ENCODE measurements around the gene AK9.

AK9 gene

DNA sequence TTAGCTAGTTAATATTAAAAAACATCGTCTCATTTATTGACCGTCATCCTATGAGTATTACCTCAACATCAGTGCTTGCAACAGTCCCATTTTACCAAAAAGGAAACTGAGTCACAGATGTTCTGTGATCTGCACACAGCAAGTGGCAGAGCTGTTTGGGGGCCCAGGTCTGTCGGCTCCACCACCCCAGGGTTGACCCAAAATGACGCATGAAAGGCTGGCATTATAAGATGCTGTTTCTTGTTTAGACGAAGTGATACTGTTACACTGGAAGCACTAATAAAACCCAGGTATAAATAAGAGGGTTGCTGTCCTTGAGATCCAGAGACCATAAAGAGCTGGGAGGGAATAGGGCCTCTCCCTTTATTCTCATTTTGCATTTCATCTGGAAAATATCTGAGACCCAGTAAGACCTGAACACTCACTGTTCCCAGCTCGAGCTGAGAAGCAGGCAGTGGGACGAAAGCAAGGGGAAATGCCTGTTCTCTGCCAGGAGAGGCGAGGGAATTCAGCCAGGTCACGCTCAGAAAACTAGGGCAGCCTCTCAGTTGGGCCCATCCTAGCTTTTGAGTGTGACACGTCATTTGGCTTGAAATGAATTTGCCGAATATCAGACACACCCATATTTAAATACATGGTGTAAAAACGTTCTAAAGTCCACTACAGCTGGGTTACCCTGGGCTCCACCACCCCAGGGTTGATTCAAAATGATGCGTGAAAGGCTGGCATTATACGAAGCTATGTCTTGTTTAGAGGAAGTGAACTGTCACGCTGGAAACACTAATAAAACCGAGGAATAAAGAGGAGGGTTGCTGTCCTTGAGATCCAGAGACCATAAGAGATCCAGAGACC is 234.1 kb downstream of the AK9 start:
- DNase-seq (ENCODE audit: low read depth) = no peak

DNA sequence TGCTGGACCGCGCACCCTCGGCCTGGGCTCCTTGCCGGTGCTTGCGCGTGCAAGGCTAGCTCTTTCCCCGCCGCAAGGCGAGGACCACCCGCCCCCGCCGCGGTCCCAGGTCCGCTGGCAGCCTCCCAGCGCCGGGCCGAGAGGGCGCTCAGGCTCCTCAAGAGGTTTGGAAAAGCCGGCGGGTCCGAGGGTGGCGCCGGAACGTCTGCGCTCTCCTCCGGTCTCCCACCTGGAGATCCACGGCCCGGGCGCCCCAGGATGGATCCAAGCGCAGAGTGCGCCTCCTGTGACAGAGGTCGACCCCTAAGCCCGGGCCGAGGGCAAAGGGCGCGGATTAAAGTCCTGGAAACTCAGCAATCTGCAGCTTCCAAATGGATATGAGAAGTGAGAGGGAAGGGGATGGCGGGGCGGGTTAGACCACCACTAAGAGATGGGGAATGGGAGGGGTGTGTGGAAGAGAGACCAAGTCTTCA is 234.9 kb downstream of the AK9 start:
- DNase-seq (ENCODE audit: low read depth) = no peak

DNA sequence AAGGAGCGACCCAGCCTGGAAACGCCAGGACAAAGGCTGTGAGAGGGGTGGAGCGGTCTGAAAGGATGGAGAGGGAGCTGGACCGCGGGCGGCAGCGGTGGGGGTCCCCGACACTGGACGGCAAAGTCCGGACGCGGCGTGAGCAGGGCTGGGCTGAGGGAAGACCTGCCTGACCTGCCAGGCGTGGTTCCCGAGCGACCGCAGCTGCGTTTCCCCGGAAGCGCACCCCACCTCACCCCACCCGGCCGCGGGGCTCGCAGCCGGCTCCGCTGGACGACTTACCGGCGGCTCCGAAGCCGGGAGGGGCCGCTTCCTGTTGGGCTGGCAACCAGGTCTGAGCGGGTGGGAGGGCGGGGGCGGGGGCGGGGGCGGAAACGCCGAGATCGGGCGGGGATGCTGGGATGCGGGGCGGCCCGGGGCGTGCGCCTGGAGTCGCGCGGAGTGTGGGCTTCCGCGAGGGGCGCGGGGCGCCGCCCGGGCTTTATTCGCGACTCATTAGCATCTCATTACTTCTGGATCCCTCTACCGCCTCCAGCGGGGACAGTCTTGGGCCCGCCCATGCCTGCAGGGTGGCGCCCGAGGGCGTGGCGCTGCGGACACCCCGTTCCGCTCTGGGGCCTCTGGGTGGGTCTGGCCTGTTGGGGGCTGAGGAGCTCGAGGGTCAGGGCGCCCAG is 235.4 kb downstream of the AK9 start, which contains the start of gene MICAL1:
MICAL1 (minus strand) TSS at position 336 of the 674 bp plus-strand sequence. CDS start 1,576 bp downstream, outside the sequence.
- DNase-seq (ENCODE audit: low read depth) = peak; percentile 60

DNA sequence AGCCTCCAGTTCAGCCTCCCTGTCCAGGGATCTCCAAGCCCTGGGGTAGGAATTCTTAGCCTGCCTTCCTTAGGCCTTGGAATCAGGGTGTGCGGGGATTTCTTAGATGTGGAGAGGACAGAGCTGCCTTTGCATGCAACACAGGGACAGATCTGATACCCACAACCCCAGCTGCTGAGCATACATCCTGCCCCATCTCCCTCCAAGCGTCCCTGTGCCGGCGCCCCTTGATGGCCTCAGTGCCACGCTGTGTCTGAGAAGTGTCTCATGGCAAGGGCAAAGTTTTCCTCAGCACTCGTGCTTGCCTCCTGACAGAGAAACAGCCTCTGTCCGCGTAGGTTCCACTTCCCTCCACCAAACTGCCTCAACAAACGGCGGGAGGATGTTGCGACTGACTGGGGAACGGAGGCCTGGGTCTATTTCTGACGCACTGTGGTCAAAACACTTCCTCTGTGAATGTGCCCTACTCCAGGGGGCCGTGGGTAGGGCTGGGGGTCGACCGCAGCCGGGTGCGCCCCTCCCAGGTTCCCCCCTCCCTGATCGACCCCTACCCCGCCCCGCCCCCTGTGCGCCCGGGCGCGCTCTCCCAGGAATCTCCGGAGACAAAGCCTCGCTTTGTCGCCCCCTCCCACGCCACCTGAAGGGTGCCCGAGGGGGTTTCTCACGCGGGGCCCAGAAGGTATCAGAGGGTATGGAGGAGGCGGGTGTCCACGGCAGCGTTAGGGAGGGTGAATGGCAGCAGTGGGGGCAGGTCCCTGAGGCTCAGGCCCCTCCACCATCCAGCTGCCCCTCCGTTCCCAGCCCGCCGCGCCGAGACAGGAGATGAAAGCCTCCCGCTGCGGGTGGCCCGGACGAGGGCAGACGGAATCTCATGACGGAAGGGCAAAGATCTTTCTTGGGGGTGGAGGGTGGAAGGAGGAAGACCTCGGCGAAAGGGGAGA is 236.2 kb downstream of the AK9 start:
- peak; percentile 55 for DNase-seq (ENCODE audit: low read depth)

DNA sequence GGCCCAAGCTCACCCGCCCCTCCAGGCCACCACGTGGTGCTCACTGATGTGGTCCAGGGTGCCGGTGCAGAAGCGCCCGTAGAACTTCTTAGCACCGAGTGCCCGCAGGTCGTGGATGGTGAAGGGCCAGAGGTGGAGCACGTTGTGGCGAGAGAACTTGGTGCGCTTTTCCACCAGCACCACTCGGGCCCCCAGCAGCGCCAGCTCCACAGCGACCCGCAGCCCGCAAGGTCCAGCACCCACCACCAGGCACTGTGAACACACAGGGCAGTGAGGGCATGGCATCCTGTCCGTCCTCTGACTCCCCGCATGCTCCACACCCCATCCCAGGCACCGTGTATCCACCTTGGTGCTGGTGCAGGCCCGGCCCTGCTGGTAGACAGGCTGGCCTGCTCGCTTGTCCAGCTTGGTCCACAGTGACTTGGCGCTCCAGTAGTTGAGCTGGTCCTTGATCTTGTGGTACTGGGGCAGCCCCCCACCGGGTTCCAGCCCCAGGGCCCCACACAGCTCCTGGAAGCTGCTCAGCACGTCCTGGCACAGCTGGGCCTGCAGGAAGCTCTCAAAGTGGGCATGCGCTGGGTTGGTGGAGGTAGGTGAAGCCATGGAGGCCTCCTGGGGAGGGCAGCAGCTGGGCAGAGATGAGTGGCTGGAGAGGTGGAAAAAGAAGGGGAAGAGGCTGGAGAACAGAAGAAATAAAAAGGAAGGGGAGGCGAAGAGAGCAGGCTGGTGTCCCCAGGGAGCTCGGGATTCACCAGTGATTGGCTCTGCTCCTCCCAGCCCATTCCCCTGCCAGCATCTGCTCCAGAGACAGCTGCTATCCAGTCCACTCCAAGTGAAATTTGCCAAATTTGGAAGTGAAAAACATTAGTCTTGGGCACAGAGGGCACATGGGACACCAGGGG is 237.2 kb downstream of the AK9 start:
- no peak for DNase-seq (ENCODE audit: low read depth)

DNA sequence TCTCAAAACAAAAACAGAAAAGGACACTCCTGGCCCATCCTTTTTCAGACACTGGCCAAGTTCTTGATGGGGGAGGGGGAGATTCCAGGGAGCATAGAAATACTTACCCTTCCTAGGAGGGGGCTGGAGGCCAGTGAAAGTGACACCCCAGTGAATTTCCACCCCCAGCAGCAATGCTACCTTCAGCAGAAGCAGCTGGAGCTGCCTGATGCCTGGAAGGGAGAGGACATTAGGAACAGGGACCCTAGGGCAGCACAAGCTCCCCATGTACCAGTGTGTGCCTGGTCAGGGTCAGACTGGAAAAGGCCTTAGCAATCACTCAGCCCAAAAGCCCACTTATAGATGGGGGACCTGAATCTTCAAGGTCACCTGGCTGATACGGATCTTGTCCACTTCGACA is 237.8 kb downstream of the AK9 start:
- no peak for DNase-seq (ENCODE audit: low read depth)

DNA sequence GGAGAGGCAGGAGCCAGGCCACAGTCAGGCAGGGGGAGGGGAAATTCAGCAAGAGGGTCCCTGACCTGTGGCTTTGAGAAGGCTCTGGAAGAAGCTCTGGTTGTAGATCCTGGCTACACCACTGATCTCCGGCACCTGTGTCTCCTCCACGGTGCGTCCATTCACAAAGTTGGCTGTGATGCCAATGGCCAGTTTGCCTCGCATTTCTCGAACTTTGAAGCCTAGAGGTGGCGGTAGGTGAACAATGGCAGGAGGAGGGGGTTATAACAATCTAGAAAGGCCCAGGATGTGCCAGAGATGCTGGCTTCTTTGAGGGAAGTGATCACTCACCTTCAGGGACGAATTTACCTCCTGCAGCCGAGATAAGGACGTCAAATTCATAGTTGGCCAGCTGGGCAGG is 238.8 kb downstream of the AK9 start:
- DNase-seq (ENCODE audit: low read depth) = no peak

DNA sequence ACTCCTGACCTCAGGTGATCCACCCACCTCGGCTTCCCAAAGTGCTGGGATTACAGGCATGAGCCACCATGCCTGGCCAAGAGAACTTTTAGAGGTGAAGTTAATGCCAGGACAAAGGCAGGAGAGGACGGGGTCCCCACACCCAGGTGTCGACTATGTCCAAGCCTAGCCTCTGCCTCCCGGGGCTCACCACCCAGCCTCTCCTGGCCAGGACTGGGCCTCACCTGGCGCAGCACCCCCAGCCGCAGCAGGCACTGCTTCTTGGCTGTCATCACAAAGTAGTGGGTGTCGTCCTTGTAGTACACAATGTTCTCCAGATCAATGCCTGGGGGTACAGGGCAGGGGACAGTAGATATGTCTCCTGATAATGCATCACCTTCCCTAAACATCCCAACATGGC is 239.6 kb downstream of the AK9 start:
- DNase-seq (ENCODE audit: low read depth) = no peak

DNA sequence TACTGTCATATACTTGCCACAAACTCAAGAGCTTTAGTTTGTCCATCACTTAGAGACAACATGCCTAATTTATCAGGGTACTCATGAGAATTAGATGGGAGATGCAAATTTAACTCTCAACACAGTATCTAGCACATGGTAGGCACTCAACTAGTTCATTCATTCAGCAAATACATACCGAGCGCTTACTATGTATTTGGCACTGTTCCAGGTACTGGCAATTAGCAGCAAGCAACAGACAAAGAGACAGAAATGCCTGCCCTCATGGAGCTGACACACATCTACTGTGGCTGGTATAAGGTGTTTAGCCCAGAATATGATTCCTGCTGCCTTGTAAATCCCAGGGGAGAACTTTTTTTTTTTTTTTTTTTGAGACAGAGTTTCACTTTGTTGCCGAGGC is 240.2 kb downstream of the AK9 start:
- no peak for DNase-seq (ENCODE audit: low read depth)

DNA sequence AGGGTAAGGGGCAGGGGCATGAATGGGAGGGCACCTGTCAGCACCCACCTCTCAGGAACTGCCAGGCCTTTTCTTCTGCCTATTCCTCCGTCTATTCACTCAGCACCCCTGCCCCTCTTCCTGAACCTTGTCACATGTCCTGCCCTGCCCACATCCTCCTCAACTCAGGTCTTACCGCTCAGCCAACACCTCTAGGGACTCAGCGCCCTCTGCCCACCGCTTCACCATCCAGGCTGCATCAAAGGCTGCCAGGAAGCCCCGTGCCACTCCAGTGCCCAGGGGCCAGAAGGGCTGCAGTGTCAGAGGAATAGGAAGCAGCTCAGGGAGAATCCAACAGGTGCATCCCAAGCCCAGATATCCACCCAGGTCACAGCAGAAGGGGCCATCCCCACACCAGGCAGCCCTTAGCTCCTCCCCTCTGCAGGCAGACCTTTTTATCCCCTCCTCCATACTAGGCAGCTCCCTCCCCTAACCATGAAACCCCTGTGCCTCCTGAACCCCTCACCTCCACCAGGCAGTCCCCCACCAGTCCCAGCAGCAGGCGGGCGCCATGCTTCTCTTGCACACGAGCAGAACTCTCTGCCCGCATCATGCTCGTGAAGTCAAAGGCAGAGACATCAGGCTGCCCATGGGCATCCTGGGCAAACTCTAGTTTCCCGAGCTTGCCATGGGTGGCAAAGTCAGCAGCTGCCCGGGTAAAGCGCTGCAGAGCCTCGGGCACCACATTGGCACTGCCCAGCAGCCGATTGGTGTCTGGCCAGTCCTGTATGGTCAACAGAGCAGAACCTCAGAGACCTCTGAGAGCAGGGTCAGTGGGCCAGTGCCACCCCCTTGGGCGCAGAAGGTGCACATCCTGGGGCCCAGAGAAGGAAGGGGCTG is 241.0 kb downstream of the AK9 start:
- no peak for DNase-seq (ENCODE audit: low read depth)

DNA sequence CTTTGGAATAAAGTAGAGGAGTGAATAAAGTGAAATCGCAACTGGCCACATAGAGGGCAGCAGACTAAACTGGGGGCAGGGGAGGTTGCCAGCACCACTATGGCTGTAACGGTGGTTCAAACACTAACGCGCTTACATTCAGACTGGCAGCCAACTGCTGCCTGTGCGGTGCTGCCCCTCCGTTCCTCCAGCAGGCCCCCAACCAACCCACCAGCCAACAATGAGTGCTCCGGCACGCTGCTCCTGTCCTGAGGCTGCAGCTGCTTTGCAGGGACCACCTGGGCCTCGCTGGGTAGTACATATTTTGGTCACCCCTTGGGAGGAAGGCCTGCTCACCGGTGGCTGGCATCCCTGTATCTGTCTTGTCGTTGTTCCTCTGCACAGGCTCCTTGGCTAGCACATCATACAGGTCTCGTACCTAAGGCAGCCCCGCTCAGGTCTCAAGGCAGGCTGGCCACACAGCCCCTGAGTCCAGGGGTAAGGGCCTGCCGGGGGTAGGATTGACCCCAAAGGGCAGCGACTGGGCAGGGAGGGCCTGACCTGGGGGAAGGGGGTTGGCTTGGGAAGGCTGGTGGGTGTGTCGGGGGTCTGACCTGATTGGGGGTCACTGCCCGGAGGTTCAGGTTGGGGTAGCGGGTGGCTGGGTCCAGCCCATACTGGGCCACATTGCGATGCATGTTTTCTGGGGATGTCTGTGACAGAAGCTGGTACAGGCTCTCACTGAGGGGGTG is 241.8 kb downstream of the AK9 start:
- no peak for DNase-seq (ENCODE audit: low read depth)

DNA sequence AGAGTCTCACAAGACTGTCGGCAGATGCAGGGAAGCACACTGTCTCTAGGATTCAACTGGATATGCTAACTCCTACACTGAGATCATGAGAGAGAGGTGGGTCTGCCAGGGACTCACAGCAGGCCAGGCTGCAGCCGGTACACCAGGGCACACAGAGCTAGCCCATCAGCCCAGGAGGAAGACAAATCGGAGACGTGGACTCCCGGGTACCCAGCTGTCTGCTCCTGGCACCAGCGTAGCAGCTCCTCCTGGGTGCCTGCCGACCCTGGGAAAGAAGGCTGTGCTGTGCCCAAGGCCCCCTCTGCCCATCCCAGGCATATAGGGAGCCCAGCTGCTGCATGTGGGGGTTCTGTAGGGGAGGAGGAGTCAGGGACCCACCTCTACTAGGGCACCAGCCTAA is 242.4 kb downstream of the AK9 start:
- DNase-seq (ENCODE audit: low read depth) = no peak

DNA sequence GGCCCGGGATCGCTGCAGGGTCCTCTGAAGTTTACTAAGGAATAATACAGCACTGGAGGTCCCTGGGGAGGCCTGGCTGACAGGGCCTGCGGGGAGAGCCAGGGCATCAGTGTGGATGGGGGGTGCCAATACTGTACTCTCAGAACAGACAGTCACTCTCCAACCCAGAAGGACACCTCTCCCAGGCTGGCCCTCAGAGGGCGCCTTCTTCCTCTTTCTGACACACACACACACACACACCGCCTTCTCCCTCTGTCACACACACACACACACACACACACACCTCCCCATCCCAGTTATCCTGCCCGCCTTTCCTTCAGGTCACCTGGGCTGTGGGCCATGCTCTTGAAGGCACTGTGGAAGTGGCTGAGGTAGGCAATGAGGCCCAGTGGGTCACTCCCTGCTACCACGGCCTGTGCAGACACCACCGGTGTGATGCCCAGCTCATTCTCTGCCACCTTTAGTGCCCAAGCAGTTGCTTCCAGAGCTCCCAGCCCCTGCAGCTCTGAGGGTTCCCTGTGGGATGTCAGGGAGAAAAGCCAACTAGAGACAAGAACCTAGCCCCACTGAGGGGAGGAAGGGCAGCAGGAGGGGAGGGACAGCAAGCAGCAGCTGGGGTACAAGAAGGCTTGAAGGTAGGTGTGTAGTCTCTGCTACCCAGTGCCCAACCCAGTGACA is 243.0 kb downstream of the AK9 start:
- no peak for DNase-seq (ENCODE audit: low read depth)

DNA sequence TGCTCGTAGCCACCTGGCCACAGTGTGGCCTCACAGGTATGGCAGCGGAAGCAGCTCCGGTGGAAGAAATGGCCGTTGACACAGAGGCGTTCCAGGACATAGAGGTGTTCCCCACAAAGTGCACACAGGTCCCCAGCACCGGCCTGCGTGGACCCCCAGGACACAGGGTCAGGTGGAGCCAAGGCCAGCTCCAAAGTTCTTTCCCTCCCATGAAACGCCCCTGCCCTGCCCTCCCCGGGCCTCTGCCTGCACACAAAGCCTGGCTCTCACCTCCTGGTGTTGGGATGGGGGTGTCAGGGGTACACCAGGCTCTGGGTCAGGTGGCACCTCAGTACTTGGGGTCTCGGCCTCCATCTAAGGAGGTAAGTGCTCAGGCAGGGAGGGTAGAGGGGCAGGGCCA is 243.9 kb downstream of the AK9 start:
- DNase-seq (ENCODE audit: low read depth) = no peak

DNA sequence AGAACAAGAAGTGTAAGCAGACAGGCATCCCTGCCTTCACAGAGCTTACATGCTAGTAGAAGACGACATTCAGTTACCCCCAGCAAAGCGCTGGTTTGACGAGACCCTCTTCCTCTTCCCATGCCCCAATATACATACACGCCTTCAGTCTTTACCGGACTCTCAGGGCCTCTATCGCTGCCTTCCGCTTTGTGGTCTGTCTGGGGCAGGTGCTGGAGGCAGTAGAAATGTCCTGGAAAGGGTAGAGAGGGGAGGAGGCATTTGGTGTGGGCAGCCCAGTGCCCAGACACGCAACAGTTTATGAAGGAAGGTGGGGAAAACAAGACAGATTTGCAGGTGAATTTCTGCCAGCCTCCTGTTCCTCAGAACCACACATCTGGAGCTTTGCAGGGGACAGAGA is 244.5 kb downstream of the AK9 start:
- DNase-seq (ENCODE audit: low read depth) = no peak

DNA sequence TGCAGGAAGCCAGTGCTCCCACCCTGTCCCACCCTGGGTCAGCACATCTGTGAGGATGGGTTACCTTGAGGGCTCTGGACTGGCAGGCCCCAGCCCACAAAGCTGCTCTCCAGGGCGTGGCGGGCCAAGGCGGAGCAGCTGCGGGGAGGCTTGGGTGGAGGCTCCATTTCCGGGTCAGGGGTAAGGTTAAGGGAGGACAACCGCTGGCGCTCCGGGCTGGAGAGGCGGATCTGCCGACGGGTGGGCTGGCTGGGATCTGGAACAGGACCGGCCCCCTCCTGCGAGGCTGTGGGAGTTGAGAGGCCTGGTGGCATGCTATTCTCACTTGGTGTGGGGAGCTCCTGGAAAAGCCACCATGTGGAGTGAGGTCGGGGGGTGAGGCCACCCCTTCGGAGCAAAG is 244.9 kb downstream of the AK9 start:
- no peak for DNase-seq (ENCODE audit: low read depth)

DNA sequence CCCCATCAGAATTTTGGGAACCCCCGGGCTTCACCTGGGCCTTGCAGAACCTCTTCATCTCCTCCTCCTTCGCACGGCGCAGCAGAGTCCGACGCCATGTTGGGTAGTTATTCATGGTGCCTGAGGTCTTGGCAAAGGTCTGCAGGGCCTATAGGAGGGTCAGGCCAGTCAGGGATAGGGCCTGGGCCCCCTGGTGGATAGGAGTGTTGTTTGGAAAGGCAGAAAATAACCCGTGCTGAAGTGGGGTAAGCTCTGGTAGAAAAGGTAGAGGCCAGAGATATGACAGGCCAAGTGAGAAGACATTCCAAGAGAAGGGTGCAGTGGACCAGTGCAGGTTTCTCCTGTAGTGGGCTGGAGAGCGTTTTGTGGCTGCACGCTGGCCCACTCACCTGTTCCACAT is 245.6 kb downstream of the AK9 start:
- no peak for DNase-seq (ENCODE audit: low read depth)

DNA sequence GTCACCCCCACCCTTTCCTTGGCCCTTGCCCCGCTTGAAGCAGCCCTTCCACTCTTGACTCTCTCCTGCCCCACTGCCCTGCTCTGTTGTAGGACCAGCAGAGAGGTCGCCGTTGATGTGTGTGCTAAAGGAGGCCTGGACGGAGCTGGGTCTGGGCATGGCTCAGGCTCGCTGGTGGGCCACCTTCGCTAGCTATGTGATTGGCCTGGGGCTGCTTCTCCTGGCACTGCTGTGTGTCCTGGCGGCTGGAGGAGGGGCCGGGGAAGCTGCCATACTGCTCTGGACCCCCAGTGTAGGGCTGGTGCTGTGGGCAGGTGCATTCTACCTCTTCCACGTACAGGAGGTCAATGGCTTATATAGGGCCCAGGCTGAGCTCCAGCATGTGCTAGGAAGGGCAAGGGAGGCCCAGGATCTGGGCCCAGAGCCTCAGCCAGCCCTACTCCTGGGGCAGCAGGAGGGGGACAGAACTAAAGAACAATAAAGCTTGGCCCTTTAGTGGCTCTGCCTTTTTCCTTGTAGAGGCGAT is 247.5 kb downstream of the AK9 start:
- DNase-seq (ENCODE audit: low read depth) = no peak

Measured in activated T-helper 9 cell treated with anti-CD3 and anti-CD28 coated beads, Interleukin-2, amount 50 U/mL, for 16 hours (primary cell).